Measurements from ENCODE around the gene P2RY2.

Gene P2RY2

GRCh38 chr11:73178681-73179080 lies 39.4 kb upstream of the P2RY2 start:
- Mint-ChIP-seq H3K4me1 (peaks cover 29% of the 10 kb centered on the region), H3K27me3 (peaks cover 56% of the 10 kb centered on the region), H3K36me3 (no peaks in the 10 kb centered on the region), H3K27ac (no peak overlapping the region), H3K4me3 (no peak overlapping the region), H3K9me3 (no peaks in the 10 kb centered on the region)
- CTCF ChIA-PET, result interaction anchor here (0.7 to 7.0 kb wide), 20 partner anchors 18 to 494 kb away, joined by 3 to 180 read pairs (median 6); partner anchors contain the start of genes ATG16L2 and FCHSD2
- DNase-seq, result no peak

- Mint-ChIP-seq H3K36me3 (no peaks in the 10 kb centered on the region), H3K27ac (no peak overlapping the region), H3K4me3 (no peak overlapping the region), H3K9me3 (no peaks in the 10 kb centered on the region), H3K4me1 (peaks cover 9% of the 10 kb centered on the region), H3K27me3 (peaks cover 65% of the 10 kb centered on the region)
- DNase-seq, result no peak
- CTCF ChIA-PET, result interaction anchor here (0.8 to 4.3 kb wide), 3 partner anchors 53 to 258 kb away, joined by 3 to 17 read pairs (median 3); no protein-coding TSS in a partner anchor
Measured at GRCh38 chr11:73182824-73183321, 35.2 kb upstream of the P2RY2 start.

GRCh38 chr11:73184953-73185671 lies 33.0 kb upstream of the P2RY2 start:
- H3K9me3 Mint-ChIP-seq, result no peaks in the 10 kb centered on the region
- peaks cover 7% of the 10 kb centered on the region for H3K4me1 Mint-ChIP-seq
- peaks cover 50% of the 10 kb centered on the region for H3K27me3 Mint-ChIP-seq
- DNase-seq, result peak; percentile 69
- no peak overlapping the region for H3K4me3 Mint-ChIP-seq
- no peaks in the 10 kb centered on the region for H3K36me3 Mint-ChIP-seq
- H3K27ac Mint-ChIP-seq, result no peak overlapping the region
- CTCF ChIA-PET, result interaction anchor here (1.1 to 4.3 kb wide), 13 partner anchors 8 to 501 kb away, joined by 3 to 62 read pairs (median 6); no protein-coding TSS in a partner anchor

GRCh38 chr11:73185680-73186293 lies 32.3 kb upstream of the P2RY2 start:
- Mint-ChIP-seq H3K27me3 (peaks cover 53% of the 10 kb centered on the region), H3K4me1 (peaks cover 7% of the 10 kb centered on the region), H3K27ac (no peak overlapping the region), H3K36me3 (no peaks in the 10 kb centered on the region), H3K9me3 (no peaks in the 10 kb centered on the region), H3K4me3 (no peak overlapping the region)
- no peak for DNase-seq
- CTCF ChIA-PET, result interaction anchor here (1.1 to 4.3 kb wide), 15 partner anchors 8 to 502 kb away, joined by 3 to 62 read pairs (median 6); no protein-coding TSS in a partner anchor

- H3K9me3 Mint-ChIP-seq, result no peaks in the 10 kb centered on the region
- peaks cover 53% of the 10 kb centered on the region for H3K27me3 Mint-ChIP-seq
- no peak for DNase-seq
- H3K27ac Mint-ChIP-seq, result no peak overlapping the region
- peaks cover 7% of the 10 kb centered on the region for H3K4me1 Mint-ChIP-seq
- CTCF ChIA-PET, result interaction anchor here (0.6 to 4.3 kb wide), 16 partner anchors 9 to 503 kb away, joined by 3 to 62 read pairs (median 6); no protein-coding TSS in a partner anchor
- no peaks in the 10 kb centered on the region for H3K36me3 Mint-ChIP-seq
- no peak overlapping the region for H3K4me3 Mint-ChIP-seq
Measured at GRCh38 chr11:73186294-73186850, 31.7 kb upstream of the P2RY2 start.

- Mint-ChIP-seq H3K27me3 (peaks cover 48% of the 10 kb centered on the region), H3K9me3 (no peaks in the 10 kb centered on the region), H3K36me3 (no peaks in the 10 kb centered on the region), H3K27ac (no peak overlapping the region), H3K4me3 (no peak overlapping the region), H3K4me1 (peaks cover 7% of the 10 kb centered on the region)
- CTCF ChIA-PET, result interaction anchor here (0.6 to 4.3 kb wide), 11 partner anchors 9 to 462 kb away, joined by 3 to 62 read pairs (median 8); no protein-coding TSS in a partner anchor
- DNase-seq, result no peak
Measured at GRCh38 chr11:73186886-73187285, 31.2 kb upstream of the P2RY2 start.

GRCh38 chr11:73187854-73188253 lies 30.2 kb upstream of the P2RY2 start:
- no peak for DNase-seq
- no peaks in the 10 kb centered on the region for H3K36me3 Mint-ChIP-seq
- CTCF ChIA-PET, result interaction anchor here (1.0 to 1.5 kb wide), 3 partner anchors 101 to 263 kb away, joined by 3 to 6 read pairs (median 3); no protein-coding TSS in a partner anchor
- H3K9me3 Mint-ChIP-seq, result no peaks in the 10 kb centered on the region
- H3K27me3 Mint-ChIP-seq, result peaks cover 48% of the 10 kb centered on the region
- no peak overlapping the region for H3K4me3 Mint-ChIP-seq
- H3K4me1 Mint-ChIP-seq, result peaks cover 7% of the 10 kb centered on the region
- H3K27ac Mint-ChIP-seq, result no peak overlapping the region

GRCh38 chr11:73188301-73188700 lies 29.8 kb upstream of the P2RY2 start:
- DNase-seq, result no peak
- H3K4me1 Mint-ChIP-seq, result peaks cover 7% of the 10 kb centered on the region
- no peaks in the 10 kb centered on the region for H3K36me3 Mint-ChIP-seq
- H3K27me3 Mint-ChIP-seq, result peaks cover 47% of the 10 kb centered on the region
- CTCF ChIA-PET, result interaction anchor here (1.0 to 1.6 kb wide), 3 partner anchors 10 to 264 kb away, joined by 3 to 6 read pairs (median 3); no protein-coding TSS in a partner anchor
- no peaks in the 10 kb centered on the region for H3K9me3 Mint-ChIP-seq
- peak overlapping the region; percentile 14 for H3K27ac Mint-ChIP-seq
- no peak overlapping the region for H3K4me3 Mint-ChIP-seq

- no peak for DNase-seq
- H3K36me3 Mint-ChIP-seq, result no peaks in the 10 kb centered on the region
- CTCF ChIA-PET, result interaction anchor here (0.7 to 1.6 kb wide), 5 partner anchors 11 to 357 kb away, joined by 3 to 5 read pairs (median 3); no protein-coding TSS in a partner anchor
- H3K4me1 Mint-ChIP-seq, result peaks cover 7% of the 10 kb centered on the region
- H3K27ac Mint-ChIP-seq, result no peak overlapping the region
- no peak overlapping the region for H3K4me3 Mint-ChIP-seq
- H3K27me3 Mint-ChIP-seq, result peaks cover 49% of the 10 kb centered on the region
- H3K9me3 Mint-ChIP-seq, result no peaks in the 10 kb centered on the region
Measured at GRCh38 chr11:73189315-73189714, 28.8 kb upstream of the P2RY2 start.

- Mint-ChIP-seq H3K4me1 (peaks cover 6% of the 10 kb centered on the region), H3K27me3 (peaks cover 52% of the 10 kb centered on the region), H3K27ac (no peak overlapping the region), H3K36me3 (no peaks in the 10 kb centered on the region), H3K4me3 (no peak overlapping the region), H3K9me3 (no peaks in the 10 kb centered on the region)
- CTCF ChIA-PET, result interaction anchor here (0.7 to 1.6 kb wide), 5 partner anchors 12 to 358 kb away, joined by 3 to 5 read pairs (median 3); no protein-coding TSS in a partner anchor
- DNase-seq, result no peak
Measured at GRCh38 chr11:73189723-73190556, 28.1 kb upstream of the P2RY2 start.

GRCh38 chr11:73190557-73190885 lies 27.6 kb upstream of the P2RY2 start:
- Mint-ChIP-seq H3K27ac (no peak overlapping the region), H3K4me3 (no peak overlapping the region), H3K4me1 (peaks cover 2% of the 10 kb centered on the region), H3K27me3 (peaks cover 52% of the 10 kb centered on the region), H3K36me3 (no peaks in the 10 kb centered on the region), H3K9me3 (no peaks in the 10 kb centered on the region)
- DNase-seq, result no peak
- CTCF ChIA-PET, result no interaction called here

- Mint-ChIP-seq H3K36me3 (no peaks in the 10 kb centered on the region), H3K27me3 (peaks cover 46% of the 10 kb centered on the region), H3K9me3 (no peaks in the 10 kb centered on the region), H3K27ac (no peak overlapping the region), H3K4me3 (no peak overlapping the region), H3K4me1 (peaks cover 2% of the 10 kb centered on the region)
- DNase-seq, result no peak
- CTCF ChIA-PET, result interaction anchor here (0.7 kb wide), 1 partner anchor 97 kb away, joined by 3 read pairs; no protein-coding TSS in a partner anchor
Measured at GRCh38 chr11:73191151-73191550, 26.9 kb upstream of the P2RY2 start.

- CTCF ChIA-PET, result interaction anchor here (0.9 to 1.0 kb wide), 2 partner anchors 14 to 50 kb away, joined by 3 read pairs; partner anchors contain the start of gene FCHSD2
- DNase-seq, result no peak
- peaks cover 2% of the 10 kb centered on the region for H3K4me1 Mint-ChIP-seq
- H3K27ac Mint-ChIP-seq, result no peak overlapping the region
- H3K27me3 Mint-ChIP-seq, result peaks cover 49% of the 10 kb centered on the region
- H3K4me3 Mint-ChIP-seq, result no peak overlapping the region
- no peaks in the 10 kb centered on the region for H3K36me3 Mint-ChIP-seq
- no peaks in the 10 kb centered on the region for H3K9me3 Mint-ChIP-seq
Measured at GRCh38 chr11:73192272-73192671, 25.8 kb upstream of the P2RY2 start.
